ENCODE measurements around the gene ASXL2. TPM values are rescaled to one million over a fixed set of nuclear protein-coding genes. Genes with fewer than 3 reads are reported as not detected.

The ASXL2 gene
- total RNA-seq, 1 donor from 2014 or later: 32.7 TPM

GRCh38 chr2:25817630-25818029, 60.7 kb downstream of the ASXL2 start:
- Mint-ChIP-seq H3K4me3 (ENCODE audit: unreplicated experiment) (no peak overlapping the region), H3K27me3 (ENCODE audit: unreplicated experiment) (no peaks in the 10 kb centered on the region), H3K4me1 (ENCODE audit: unreplicated experiment) (peaks cover 11% of the 10 kb centered on the region), H3K9me3 (ENCODE audit: unreplicated experiment) (no peaks in the 10 kb centered on the region), H3K27ac (ENCODE audit: unreplicated experiment) (no peak overlapping the region), H3K36me3 (ENCODE audit: unreplicated experiment) (peaks cover 5% of the 10 kb centered on the region)
- no peak for TF ChIP-seq CTCF (IDR thresholded peaks at IDR 0.05)
- no peak for DNase-seq (ENCODE audit: extremely low spot score, unreplicated experiment)

- Mint-ChIP-seq H3K27me3 (ENCODE audit: unreplicated experiment) (no peaks in the 10 kb centered on the region), H3K27ac (ENCODE audit: unreplicated experiment) (no peak overlapping the region)
Measured at GRCh38 chr2:25817006-25817405, 61.3 kb downstream of the ASXL2 start.

GRCh38 chr2:25816249-25816648, 62.0 kb downstream of the ASXL2 start:
- no peak overlapping the region for H3K4me3 Mint-ChIP-seq (ENCODE audit: unreplicated experiment)
- DNase-seq (ENCODE audit: extremely low spot score, unreplicated experiment): no peak

More at GRCh38 chr2:25817006-25817405, 61.3 kb downstream of the ASXL2 start:
- no peak for TF ChIP-seq CTCF (IDR thresholded peaks at IDR 0.05)
- no peak overlapping the region for H3K4me3 Mint-ChIP-seq (ENCODE audit: unreplicated experiment)
- H3K9me3 Mint-ChIP-seq (ENCODE audit: unreplicated experiment): no peaks in the 10 kb centered on the region
- DNase-seq (ENCODE audit: extremely low spot score, unreplicated experiment): no peak
- no peaks in the 10 kb centered on the region for H3K36me3 Mint-ChIP-seq (ENCODE audit: unreplicated experiment)
- peaks cover 11% of the 10 kb centered on the region for H3K4me1 Mint-ChIP-seq (ENCODE audit: unreplicated experiment)

GRCh38 chr2:25814681-25815080, 63.6 kb downstream of the ASXL2 start:
- TF ChIP-seq CTCF (IDR thresholded peaks at IDR 0.05): no peak
- Mint-ChIP-seq H3K27me3 (ENCODE audit: unreplicated experiment) (no peaks in the 10 kb centered on the region), H3K27ac (ENCODE audit: unreplicated experiment) (no peak overlapping the region), H3K4me3 (ENCODE audit: unreplicated experiment) (no peak overlapping the region), H3K36me3 (ENCODE audit: unreplicated experiment) (peaks cover 9% of the 10 kb centered on the region), H3K9me3 (ENCODE audit: unreplicated experiment) (no peaks in the 10 kb centered on the region), H3K4me1 (ENCODE audit: unreplicated experiment) (peaks cover 3% of the 10 kb centered on the region)
- no peak for DNase-seq (ENCODE audit: extremely low spot score, unreplicated experiment)

More at GRCh38 chr2:25816249-25816648, 62.0 kb downstream of the ASXL2 start:
- no peak for TF ChIP-seq CTCF (IDR thresholded peaks at IDR 0.05)
- Mint-ChIP-seq H3K9me3 (ENCODE audit: unreplicated experiment) (no peaks in the 10 kb centered on the region), H3K27me3 (ENCODE audit: unreplicated experiment) (no peaks in the 10 kb centered on the region), H3K36me3 (ENCODE audit: unreplicated experiment) (no peaks in the 10 kb centered on the region), H3K27ac (ENCODE audit: unreplicated experiment) (no peak overlapping the region), H3K4me1 (ENCODE audit: unreplicated experiment) (peaks cover 5% of the 10 kb centered on the region)

GRCh38 chr2:25810428-25810827, 67.9 kb downstream of the ASXL2 start:
- no peak for DNase-seq (ENCODE audit: extremely low spot score, unreplicated experiment)
- Mint-ChIP-seq H3K36me3 (ENCODE audit: unreplicated experiment) (peaks cover 13% of the 10 kb centered on the region), H3K27me3 (ENCODE audit: unreplicated experiment) (no peaks in the 10 kb centered on the region), H3K9me3 (ENCODE audit: unreplicated experiment) (no peaks in the 10 kb centered on the region), H3K4me1 (ENCODE audit: unreplicated experiment) (peaks cover 18% of the 10 kb centered on the region), H3K4me3 (ENCODE audit: unreplicated experiment) (no peak overlapping the region), H3K27ac (ENCODE audit: unreplicated experiment) (no peak overlapping the region)
- no peak for TF ChIP-seq CTCF (IDR thresholded peaks at IDR 0.05)
